NCI-H446 treated with DMSO at 0.1 percent for 48 hours (cell line): Measurements from ENCODE around the gene ENTPD8.

Experiments
- DNase-seq: peaks from one replicate; lab custom pipeline; 2025; lab: John Stamatoyannopoulos, UW

The ENTPD8 gene, protein sequence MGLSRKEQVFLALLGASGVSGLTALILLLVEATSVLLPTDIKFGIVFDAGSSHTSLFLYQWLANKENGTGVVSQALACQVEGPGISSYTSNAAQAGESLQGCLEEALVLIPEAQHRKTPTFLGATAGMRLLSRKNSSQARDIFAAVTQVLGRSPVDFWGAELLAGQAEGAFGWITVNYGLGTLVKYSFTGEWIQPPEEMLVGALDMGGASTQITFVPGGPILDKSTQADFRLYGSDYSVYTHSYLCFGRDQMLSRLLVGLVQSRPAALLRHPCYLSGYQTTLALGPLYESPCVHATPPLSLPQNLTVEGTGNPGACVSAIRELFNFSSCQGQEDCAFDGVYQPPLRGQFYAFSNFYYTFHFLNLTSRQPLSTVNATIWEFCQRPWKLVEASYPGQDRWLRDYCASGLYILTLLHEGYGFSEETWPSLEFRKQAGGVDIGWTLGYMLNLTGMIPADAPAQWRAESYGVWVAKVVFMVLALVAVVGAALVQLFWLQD

DNA sequence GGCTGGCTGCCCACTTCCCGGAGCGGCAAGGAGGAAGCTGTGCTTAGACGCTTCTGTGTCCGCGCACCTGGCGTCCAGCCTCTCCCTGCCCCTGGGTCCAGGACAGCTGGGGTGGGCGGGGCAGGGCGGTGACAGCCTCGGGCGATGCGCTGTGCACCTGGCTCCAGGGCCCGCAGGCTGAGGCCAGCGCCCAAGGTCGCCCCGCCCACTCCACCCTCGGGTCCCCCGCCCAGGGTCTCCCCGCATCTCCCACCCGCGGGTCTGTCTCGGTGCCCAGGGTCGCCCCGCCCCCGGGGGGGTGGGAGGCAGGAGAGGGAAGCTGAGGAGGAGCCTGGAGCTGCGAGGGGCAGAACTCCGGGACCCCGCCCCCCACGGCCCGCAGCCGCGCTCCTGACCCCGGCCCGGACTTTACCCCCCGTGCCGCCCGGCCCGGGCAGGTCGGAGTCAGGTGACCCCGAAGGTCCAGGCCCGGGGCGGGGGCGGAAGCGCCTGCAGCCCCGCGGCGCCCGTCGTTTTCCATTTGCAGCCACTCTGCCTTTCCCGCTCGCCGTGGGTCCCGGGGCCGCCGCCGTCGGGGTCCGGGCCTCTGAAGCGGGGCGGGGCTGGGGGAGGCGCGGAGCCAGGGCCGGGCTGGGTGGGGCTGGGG lies at the start of gene ENTPD8:
Gene ENTPD8 (minus strand): TSS at position 69 of the 646 bp plus-strand sequence. CDS start 3,072 bp downstream, outside the sequence.
- no peak for DNase-seq

DNA sequence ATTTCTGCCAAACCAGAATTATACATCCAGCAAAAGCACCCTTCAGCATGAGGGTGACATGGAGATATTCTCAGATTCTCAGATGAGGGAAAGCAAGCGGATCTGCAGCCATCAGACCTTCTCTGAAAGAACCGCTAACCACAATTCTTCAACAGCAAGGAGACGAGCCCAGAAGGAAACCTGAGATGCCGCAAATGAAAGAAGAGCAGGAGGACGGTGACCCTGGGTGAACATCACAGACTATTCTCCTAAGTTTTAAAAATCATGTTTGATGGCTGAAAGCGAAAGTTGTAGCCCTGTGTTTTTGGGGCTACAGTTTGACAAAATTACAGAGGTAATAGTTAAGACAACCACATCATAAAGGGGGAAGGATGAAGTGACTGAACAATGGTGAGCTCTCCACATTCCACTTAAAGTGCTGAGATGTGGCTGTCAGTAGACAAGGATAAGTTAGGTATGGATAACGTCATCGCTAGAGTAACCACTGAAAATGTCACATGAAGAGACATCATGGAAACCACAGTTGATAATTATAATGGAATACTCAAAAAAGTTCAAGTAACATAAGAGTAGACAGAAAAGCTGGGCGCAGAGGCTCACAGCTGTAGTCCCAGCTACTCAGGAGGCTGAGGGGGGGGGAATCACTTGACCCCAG lies 49.5 kb upstream of the ENTPD8 start:
- no peak for DNase-seq

DNA sequence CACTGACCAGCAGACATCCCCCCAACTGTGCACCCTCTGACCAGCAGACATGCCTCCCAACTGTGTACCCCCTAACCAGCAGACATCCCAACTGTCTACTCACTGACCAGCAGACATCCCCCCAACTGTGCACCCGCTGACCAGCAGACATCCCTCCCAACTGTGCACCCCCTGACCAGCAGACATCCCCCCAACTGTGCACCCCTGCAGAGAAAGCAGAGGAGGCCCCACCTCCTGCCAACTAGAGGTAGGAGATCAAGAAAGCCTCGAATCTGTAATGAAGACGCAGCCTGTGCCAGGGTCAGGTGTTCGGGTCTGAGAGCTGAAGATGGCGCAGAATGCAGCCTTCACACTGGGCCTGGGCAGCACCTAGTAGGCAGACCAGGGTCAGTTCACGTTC lies 47.7 kb upstream of the ENTPD8 start:
- DNase-seq = no peak

DNA sequence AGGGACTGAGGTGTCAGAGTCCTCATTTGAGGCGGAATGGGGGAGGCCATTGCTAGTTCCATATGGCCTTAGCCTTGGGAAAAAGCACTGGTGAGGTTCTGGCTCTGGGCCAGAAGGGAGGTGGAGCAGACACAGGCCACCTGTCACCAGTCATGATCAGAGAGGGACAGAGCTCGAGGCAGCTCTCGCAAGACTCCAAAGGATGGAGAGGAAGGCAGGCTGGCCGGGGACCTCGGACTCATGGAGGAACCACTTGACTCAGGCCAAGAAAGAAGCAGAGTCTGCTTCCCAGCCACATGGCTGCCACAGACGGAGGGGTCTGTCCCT lies 47.1 kb upstream of the ENTPD8 start:
- DNase-seq = no peak

DNA sequence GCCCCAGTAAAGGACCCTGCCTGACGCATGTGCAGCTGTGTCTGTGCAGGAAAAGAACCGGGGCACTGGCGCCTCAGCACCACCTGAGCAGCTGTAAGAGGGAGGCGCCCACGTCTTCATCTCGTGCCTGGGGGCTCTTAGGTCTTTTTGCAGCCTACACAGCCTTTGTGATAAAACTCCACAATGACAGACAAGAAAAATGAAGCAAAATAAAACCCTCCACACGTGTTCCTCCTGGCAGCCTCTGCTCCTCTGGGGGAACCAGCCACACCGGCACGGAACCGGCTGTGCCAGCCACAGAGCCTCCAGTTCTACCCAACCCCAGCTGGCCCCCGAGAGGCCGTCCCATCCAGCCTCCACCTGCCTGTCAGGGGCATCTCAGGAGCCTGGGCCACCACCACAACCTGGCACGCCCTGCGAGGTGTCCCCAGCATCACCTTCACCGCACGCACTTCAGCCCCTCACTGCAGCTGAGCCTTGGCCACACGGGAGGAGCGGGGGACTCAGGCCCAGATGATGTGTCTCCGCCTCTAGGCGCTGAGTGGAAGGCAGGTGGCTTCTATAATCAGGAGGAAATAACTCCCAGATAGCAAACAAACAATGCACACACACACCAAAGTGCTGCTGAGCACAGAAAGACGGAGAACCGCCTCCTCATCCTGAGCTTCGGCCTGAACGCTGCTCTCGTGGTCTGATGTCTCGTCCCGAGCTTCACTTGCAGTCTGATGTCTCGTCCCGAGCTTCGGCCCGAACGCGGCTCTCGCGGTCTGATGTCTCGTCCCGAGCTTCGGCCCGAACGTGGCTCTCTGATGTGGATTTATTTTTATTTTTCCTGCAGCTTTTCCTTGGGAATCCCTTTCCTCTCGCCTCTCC lies 46.5 kb upstream of the ENTPD8 start:
- no peak for DNase-seq

DNA sequence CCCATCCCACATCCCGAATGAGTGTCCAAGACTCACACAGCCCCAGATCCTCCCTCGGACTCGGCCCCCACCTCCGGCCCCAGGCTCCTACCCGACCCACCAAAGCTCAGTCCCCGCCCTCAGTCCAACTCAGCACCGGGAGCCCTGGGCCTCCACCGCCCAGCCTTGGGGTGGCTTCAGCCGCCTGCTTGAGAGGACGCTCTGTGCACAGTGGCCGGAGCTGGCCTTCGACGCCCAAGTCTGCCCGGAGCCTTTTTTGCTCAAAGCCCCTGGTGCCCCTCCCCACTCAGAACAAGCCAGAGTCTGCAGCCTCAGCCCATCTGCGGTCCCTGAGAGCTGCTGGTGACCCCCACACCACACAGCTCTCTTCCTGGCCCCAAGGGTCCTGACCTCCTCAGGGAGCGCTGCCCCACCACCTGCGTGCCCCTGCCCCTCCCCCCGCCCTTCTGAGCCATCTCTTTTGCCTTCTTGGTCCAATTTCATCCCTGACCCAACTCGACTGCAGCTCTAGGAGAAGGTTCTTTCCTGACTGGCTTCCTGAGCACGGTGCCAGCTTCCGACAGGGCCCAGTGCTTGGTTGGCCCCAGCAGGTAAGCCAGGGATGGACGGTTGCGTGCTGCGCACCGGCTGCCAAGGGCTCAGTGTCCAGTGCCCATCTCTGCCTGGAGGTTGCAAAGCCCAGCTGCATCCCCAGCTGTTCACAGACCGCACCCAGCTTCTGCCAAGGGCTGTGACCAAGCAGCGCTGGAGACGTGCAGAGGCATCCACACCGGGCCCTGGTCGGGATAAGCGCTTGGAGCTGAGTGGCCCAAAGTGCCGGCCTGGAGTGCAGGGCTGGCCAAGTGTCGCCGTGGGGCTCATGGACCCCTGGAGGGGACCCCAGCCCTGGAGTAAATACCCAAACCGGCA lies 45.6 kb upstream of the ENTPD8 start:
- no peak for DNase-seq

DNA sequence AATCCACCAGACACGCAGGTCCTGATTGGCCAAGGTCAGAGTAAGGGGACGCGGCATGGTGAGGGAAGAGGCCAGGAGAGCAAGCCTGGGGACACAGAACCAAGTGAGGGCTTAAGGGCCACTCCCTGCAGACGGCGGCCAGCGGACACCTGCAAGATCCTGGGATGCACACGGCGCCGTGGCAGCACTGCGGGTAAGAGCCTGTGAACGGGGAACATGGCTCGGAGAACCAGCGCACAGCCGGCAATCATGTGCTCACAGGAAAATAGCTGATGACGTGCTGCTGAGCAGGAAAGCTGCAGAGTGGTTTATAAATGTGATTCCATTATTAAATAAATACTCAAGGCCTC lies 45.0 kb upstream of the ENTPD8 start:
- no peak for DNase-seq

DNA sequence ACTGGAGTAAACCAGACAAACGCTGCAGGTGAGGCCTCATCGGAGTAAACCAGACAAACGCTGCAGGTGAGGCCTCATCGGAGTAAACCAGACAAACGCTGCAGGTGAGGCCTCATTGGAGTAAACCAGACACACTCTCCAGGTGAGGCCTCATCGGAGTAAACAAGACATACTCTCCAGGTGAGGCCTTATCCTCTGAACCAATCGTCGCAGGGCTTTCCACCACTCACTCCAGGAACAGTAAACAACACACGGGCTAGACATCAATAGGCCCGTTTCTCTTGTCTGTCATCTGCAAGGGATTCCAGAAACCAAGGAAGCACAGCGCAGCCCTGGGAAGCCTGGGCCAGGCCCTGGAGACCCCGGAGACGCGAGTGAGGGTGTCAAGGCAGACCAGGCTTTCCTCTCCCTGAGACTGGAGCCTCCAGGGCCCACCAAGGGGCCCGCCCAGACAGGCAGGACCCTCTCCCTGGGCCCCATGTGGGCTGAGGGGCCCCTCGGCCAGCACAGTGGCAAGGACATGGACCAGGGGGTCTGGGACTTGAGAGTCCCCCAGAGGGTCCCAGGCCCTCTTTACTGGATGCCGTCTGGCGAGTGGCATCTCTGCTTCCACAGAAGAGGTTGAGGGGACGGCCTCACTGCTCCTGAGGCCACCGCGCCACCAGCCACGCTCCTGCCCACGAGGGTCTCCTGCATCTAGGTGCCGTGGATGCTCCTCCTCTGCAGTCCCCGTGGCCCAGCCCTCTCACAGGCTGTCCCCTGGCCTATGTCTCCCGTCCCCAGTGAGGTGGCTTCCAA lies 44.4 kb upstream of the ENTPD8 start:
- no peak for DNase-seq

DNA sequence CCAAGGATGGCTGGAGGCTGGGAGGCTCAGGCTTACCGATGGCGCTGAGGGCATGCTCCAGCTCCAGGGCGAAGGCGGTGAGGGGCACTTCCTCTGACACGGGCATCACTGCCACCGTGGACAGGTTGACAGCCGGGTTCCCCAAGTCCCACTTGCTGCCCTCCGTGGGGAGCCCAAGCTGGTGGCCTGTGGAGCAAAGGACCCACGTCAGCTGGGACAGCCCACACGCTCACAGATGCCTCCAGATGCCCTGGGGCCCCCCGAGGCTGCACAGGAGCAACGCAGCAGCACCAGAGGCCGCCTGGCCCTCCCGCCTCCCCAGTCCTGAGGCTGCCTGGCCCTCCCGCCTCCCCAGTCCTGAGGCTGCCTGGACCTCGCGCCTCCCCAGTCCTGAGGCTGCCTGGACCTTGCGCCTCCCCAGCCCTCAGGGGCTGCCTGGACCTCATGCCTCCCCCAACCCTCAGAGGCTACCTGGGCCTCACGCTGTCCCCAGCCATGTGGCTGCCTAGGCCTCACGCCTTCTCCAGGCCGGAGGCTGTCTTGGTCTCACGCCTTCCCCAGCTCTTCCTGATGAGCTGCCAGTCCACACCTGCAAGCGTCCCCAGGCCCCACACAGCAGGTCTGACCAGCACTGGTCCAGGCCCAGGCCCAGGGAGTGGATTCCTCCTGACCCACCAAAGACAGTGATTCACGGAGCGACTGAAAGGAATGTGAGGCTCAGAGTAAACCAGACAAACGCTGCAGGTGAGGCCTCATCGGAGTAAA lies 43.6 kb upstream of the ENTPD8 start:
- no peak for DNase-seq

DNA sequence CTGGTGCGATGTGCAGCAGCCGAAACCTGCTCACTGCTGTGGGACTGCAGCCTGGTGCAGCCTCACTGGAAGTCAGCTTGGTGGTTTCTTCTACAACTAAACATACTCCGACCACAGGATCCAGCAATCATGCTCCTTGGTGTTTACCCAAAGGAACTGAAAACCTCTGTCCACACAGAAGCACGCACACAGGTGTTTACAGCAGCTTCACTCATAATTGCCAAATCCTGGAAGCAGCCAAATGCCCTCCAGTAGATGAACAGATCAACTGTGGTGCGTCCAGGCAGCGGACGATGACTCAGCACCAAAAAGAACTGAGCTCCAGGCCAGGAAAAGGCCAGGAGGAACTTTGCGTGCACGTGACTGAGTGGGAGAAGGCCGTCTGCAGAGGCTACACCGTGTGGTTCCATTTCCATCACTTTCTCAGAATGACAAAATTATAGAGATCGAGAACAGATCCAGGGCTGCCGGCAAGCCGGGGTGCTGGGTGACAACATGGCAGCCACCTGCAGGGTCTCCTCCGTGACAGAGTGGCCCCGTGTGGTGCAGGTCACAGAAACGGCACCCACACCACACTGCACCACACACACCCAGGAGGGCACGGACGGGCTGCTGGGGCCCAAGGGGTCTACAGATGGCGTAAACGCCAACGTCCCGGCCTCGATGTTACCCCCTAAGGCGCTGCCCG lies 41.1 kb upstream of the ENTPD8 start:
- DNase-seq = no peak

DNA sequence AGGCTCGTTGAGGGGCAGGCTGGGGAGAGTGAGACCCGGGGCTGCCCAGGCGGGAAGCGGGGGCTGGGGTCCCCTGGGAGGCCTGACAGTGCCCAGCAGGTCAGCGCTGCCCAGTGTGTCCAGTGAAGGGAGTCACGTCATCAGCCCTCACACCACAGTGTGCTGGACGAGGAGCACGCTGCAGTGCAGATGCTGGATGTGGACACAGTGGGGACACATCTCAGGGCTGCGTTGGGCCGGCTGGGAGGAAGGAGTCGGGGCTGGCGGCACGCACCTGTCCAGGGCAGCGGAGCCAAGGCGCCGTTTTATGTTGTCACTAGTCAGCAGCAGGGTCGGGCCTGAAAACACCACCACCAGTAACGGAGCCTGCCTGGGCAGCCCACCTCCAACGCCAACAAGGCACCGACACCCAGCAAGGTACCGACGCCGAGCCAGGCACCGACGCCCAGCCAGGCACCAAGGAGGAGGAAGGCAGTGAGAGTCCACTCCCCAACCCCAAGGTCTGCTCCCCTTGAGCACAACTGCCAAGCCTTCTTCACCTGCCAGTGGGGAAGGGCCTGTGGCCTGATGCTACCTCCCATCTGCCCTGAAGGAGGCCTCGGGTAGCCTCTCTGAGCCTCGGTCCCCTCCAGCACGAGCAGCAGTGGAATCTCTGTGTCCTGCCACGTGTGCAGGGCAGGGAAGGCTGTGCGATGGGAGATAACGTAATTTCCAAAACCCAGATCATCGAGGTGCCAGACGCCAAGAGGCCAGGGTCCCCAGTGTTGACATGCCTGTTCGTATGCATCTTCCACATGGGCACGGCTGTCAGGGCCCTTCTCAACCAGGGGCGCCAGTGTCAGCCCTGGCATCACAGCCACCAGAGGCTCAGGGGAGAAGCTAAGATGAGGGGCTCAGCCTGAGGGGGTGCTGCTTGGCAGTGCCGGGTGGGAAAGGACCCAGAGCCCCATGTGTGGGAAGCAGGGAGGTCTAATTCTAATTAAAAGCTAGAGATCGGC lies 39.8 kb upstream of the ENTPD8 start:
- no peak for DNase-seq

DNA sequence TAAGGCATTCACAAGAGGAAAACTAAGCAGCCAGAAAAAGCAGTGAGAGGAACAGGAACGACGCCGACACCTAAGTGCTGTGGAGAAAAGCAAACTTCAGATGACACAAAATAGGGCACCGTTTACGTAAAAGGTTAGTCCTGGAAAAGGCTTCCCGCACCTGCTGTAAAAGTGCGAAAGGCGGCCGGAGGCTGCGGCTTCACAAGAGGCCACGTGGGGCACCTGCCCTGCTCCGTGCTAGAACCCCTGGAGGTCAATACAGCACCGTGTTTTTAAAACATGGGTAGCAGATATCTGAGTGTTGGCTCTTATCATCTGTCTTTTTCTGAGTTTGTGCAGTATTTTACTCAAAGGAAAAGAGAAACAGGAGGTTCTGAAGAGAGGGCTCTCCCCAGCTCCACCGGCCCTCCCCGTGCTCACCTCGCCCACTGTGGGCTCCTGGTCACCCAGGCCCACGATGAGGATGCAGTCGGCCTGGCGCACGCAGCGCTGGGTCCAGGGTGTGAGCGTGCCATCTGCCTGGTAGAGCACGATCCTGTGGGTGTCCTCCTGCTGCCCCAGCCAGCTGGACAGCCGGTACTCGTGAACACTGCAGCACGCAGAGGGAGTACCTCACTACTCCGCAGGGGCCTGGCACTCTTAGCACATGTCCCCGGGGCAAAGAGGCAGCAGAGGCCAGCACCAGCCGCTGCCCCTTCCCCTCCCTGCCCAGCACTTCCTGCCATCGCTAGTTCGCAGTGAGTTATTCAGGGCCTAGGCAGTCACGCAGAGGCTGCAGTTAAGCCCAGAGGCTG lies 38.9 kb upstream of the ENTPD8 start:
- DNase-seq = no peak

DNA sequence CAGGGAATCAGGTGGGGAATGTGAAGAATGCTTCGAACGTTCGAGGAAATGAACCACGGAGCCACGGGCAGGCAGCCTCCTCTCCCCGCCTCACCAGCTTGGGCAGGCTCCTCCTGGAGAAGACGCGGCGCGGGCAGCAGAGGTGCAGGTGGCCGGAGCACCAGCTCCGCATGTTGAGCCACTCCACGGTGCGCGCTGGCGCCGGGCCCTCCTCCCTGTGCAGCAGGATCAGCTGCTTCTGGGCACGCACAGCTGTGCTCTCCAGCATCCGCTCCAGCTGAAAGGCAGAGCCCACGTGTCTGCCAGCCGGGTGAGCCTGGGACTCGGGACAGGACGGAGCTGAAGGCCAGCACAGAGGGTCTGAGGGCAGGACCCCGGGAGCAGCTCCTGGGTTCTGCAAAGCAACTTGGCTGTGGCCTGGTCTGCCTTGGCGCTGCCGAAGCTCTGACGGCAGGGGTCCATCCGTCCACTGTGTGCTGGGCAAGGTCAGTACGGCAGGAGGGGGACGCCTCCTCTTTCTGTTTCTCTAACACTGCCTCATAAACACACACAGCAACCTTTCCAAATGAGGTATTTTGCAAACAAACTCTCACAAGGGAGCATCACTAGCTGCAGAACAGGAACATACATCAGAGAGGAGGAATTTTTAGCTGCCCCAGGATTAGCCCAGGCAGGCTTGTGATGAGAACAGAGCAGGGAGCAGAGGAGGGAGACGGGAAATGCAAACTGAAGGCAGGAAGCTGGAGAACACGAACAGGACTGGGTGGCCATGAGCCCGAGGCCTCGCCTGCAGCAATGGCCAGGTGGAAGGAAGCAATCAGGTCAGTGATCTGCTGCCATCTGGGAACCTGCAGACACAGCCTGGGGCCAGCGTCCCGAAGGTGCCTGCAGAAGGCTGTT lies 38.1 kb upstream of the ENTPD8 start:
- no peak for DNase-seq

DNA sequence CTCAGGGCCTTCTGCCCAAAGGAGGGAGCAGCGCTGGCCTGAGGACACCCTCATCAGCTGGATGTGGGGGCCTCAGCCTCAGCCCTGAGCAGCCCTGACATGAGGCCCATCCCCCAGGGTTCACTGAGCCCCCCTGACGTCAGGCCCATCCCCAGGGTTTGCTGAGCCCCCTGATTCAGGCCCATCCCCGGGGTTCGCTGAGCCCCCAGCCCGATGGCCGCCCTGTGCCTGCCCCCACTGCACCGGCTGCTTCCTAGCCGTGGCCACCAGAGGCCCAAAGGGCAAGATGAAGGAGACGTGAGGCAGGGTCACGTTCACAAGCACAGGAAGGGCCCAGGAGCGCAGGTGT lies 37.4 kb upstream of the ENTPD8 start:
- DNase-seq = no peak

DNA sequence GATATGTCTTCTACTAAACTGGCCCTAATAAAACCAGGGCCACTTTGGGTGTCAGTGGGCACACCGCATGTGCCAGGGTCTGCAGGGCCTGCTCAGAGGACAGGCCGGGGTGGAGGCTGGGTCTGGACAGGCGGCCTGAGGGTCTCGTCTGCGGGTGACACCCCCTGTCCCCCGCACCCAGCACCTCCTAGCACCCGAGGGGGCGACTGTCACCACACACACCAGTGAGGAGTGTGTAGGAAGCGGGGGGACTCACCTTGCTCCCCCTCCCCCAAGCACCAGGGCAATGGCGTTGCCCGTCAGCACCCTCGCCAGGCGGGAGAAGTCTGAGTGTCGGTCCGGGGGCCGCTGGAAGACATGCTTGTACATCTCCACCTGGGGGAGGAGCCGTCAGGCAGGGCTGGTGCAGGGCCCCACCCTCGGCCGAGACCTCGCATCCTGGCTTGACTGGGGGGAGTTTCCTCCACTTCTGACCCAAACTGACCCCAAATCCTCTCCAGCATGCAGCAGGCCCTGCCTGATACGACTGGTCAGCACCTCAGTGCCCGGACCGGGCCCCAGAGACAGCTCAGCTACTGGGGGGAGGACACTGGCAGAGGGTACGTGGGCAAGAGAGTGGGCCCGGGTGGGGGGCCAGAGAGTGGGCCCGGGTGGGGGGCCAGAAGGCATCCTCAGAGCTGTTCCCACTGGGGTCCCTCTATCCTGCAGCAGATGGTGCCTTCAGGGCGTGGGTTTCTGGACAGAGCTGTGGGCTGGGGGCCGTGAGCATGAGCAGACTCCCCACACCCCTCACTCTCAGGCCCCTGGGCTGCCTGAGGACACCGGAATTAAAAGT lies 36.8 kb upstream of the ENTPD8 start:
- DNase-seq = no peak
